ENCODE results near the gene CCNL2. TPM values are rescaled to one million over a fixed set of nuclear protein-coding genes. Genes with fewer than 3 reads are reported as not detected.
A peak's percentile ranks its signal among the peaks of the same experiment; 100 is the strongest.

Gene CCNL2
- total and polyA plus RNA-seq, 2 of the 13 experiments (the other 11 are each of a cell fraction or from before 2014, with no cell fraction given), result 105 to 340 TPM

- TF ChIP-seq ZGPAT (CRISPR knock-in tag; IDR thresholded peaks at IDR 0.05), result peak; percentile 72
- TF ChIP-seq CBX5 (CRISPR knock-in tag; IDR thresholded peaks at IDR 0.05; ENCODE audit: borderline replicate concordance), result no peak
- TF ChIP-seq TFDP2 (CRISPR knock-in tag; IDR thresholded peaks at IDR 0.05), result peak; percentile 86
- TF ChIP-seq ZNF672 (CRISPR knock-in tag; IDR thresholded peaks at IDR 0.05), result no peak
- peak; percentile 44; the same call in 1 of the 2 replicates for TF ChIP-seq ZNF691 (CRISPR knock-in tag; IDR thresholded peaks at IDR 0.05; ENCODE audit: borderline replicate concordance, low read depth)
- peak; percentile 18; the same call in 1 of the 2 replicates for TF ChIP-seq ZNF333 (CRISPR knock-in tag; IDR thresholded peaks at IDR 0.05; ENCODE audit: borderline replicate concordance)
- TF ChIP-seq GRHL1 (CRISPR knock-in tag; conservative IDR thresholded peaks at IDR 0.05), result no peak
- no peak for TF ChIP-seq RXRA (CRISPR knock-in tag; IDR thresholded peaks at IDR 0.05)
- peak; percentile 90 for TF ChIP-seq ZNF761 (CRISPR knock-in tag; conservative IDR thresholded peaks at IDR 0.05)
- TF ChIP-seq SRY (CRISPR knock-in tag; IDR thresholded peaks at IDR 0.05), result no peak
- TF ChIP-seq BORCS8-MEF2B (CRISPR knock-in tag; IDR thresholded peaks at IDR 0.05), result no peak
- TF ChIP-seq SIX4 (CRISPR knock-in tag; IDR thresholded peaks at IDR 0.05), result no peak
- 0 out of 2 replicates have a peak, but pooled peaks have one; percentile 55 for TF ChIP-seq GLI4 (CRISPR knock-in tag; IDR thresholded peaks at IDR 0.05; ENCODE audit: borderline replicate concordance)
- TF ChIP-seq ZNF674 (CRISPR knock-in tag; IDR thresholded peaks at IDR 0.05; ENCODE audit: low read depth), result no peak
- no peak for TF ChIP-seq TBP (CRISPR knock-in tag; IDR thresholded peaks at IDR 0.05)
- no peak for TF ChIP-seq ZBTB37 (CRISPR knock-in tag; IDR thresholded peaks at IDR 0.05)
- TF ChIP-seq ZBTB3 (CRISPR knock-in tag; IDR thresholded peaks at IDR 0.05; ENCODE audit: borderline replicate concordance, low read depth), result peak; percentile 73; the same call in 1 of the 2 replicates
- peak; percentile 89 for TF ChIP-seq PHF20 (CRISPR knock-in tag; IDR thresholded peaks at IDR 0.05)
- no peak for TF ChIP-seq TRIM24 (CRISPR knock-in tag; IDR thresholded peaks at IDR 0.05)
- TF ChIP-seq NR2C2 (CRISPR knock-in tag; IDR thresholded peaks at IDR 0.05; ENCODE audit: borderline replicate concordance), result peak; percentile 97
- no peak for TF ChIP-seq ZBTB46 (CRISPR knock-in tag; IDR thresholded peaks at IDR 0.05; ENCODE audit: borderline replicate concordance)
Measured at GRCh38 chr1:1399187-1399871, at the start of gene CCNL2 (continued).
